Activated CD4-positive, alpha-beta T cell treated with anti-CD3 and anti-CD28 coated beads, Interleukin-2, amount 50 U/mL, for 48 hours (primary cell): ENCODE data around the gene EVL.

Experiments
- DNase-seq, 2 experiments: peaks; one replicate each; pipeline ENCODE4 v3.0.0-alpha.2; 2020

Gene EVL

DNA sequence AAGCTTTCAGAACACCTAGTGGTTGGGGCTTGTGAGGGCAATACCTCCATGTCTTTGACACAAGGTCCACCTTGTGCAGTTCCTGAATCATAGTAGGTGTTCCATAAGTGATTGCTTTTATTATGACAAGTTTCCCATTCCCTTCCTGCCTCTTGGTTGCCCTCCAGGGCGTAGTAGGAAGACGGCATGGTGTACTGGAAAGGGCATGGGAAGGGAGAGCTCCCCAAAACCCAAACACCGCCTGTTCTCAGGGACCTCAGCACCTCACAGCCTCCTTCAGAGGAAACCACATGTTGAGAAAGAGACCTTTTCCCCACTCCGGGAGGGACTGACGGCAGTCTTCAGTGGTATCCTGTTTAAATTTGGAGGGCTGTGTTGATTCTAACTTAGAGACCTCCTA is 21.1 kb downstream of the EVL start:
- peak; percentile 1 to 5 for DNase-seq

- peak; percentile 1 to 11 for DNase-seq
Observed at GRCh38 chr14:100088226-100088625, 23.0 kb downstream of the EVL start.

DNA sequence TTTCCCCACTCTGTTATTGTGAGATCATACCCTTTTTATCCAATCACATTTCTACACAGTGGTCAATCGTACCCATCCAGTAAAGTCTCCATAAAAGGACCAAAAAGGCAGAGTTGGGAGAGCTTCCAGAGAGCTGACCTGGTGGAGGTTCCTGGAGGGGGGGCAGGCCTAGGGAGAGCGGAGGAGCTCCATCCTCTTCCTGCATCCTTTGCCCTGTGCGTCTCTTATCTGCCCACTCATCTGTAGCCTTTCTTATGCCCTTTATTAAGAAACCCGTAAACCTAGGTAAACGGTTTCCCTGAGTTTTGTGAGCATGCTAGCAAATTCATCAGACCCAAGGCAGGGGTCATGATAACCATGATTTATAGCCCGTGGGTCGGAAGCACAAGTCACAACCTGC is 26.2 kb downstream of the EVL start:
- DNase-seq, result peak in 1 of 2 experiments; percentile 3

DNA sequence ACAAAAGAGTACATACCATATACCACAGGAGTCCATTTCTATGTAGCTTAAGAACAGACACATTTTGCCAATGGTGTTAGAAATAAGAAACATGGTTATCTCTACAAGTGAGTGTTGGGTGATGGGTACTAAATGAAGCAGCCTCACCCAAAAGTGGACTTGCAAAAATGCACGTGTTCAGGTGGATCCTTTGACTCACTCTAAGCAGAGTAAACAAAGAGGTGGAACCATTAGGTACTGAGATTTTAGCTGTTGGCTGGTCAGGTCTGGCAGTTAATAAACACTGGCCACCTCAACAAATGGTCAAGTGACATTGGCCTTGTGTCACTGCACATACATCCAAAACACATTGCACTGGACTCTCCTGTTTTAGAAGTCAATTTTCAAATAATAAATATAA is 27.6 kb downstream of the EVL start:
- no peak for DNase-seq

DNA sequence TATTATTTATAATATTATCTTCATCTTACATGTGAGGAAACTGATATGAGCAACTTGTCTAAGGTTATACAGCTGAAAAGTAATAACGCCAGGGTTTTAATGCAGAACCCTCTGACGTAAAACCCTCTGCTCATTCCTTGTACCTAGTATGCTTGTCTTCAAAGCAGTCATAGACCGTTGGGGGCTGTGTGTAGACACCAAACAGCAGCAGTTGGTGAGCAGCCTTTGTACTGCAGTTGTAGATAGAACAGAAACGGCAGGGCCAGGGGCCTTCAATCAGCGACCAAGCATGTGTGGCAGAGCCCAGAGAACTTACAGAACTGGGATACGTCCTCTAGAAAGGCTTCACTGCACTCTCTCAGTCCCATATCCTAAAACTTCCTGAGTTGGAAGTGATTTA is 28.1 kb downstream of the EVL start:
- DNase-seq, result no peak

- DNase-seq, result no peak
Observed at GRCh38 chr14:100096656-100097055, 31.4 kb downstream of the EVL start.

DNA sequence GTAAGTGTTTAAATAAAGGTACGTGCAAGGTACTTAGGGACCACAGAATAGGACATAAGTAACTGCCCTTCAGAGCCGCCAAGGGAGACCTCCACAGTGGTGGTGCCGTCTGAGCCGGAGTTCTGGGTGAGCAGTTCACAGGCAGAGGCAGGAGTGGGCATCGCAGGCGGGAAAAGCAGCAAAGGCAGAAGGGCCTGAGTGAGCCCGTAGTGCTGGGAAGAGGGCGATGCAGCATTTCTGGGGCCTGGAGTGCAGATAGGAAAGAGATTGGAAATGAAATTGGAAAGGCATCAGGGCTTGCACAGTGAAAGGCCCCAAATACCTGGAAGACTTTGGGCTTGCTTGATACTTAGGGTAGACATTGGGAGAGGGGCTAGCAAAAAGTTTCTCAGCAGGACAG is 32.9 kb downstream of the EVL start:
- no peak for DNase-seq

DNA sequence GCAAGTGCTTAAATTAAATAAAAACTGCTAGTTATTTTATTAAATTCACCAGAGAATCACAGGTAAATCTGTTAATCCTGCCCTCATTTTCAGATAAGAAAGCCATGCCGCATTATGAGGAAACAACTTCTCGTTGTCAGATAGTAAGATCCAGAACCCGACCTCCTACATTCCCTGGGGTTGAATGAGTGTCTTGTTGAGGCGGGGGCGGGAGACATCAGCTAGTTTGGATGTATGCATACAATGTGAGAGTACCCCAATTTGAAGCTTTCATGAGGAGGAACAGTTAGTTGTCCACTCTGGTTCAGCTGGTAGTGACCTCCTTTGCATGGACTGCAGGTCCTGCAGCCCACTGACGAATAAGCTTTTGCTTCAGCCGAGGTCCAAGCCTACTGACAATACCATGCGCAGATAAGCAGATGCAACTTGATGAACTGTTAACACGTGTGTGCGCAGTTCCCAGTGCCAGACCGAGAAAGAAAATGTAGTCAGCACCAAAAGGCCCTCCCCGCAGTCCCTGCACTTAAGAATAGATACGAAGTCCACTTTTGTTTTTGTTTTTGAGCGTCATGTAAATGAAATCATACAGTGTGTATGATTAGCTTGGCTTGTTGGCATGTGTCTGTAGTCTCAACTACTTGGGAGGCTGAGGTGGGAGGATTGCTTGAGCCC is 34.9 kb downstream of the EVL start:
- DNase-seq, result no peak

DNA sequence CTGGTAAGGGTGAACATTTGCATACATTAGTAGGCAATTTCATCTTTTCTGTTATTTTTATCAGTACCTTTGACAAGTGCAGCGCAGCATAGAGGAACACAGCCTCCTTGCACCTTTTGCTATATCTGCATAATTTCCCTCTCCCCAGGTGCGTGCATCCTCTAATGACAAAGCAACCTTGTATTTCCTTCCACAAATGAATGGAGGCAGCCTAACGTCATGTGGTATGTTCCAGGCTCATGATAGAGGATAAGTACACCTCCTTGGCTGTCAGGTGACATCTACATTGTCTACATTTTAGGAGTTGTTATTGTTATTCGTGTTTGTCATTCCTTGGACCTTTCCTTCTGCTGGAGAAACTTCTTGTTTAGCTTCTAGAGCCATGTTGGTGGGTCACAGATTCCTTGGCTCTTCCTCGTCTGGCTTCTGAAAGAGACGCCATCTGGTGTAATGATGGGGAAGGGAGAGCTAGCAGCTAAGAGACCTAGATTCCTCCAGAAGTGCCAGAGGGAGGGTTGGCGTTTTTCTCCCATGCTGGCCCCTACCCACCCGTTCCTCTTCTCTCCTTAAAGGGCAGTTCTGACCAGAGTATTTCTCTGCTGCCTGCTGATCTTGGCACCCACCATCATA is 37.0 kb downstream of the EVL start:
- DNase-seq, result no peak

GRCh38 chr14:100103250-100104005 is 38.2 kb downstream of the EVL start:
- peak; percentile 44 to 45 for DNase-seq

GRCh38 chr14:100104006-100104352 is 38.8 kb downstream of the EVL start:
- no peak for DNase-seq

GRCh38 chr14:100104523-100105300 is 39.5 kb downstream of the EVL start:
- no peak for DNase-seq

GRCh38 chr14:100105357-100106169 is 40.3 kb downstream of the EVL start:
- no peak for DNase-seq

GRCh38 chr14:100106250-100107112 is 41.3 kb downstream of the EVL start:
- DNase-seq, result peak; percentile 54 to 69

- peak in 1 of 2 experiments; percentile 40 for DNase-seq
Observed at GRCh38 chr14:100107236-100107635, 42.0 kb downstream of the EVL start.

DNA sequence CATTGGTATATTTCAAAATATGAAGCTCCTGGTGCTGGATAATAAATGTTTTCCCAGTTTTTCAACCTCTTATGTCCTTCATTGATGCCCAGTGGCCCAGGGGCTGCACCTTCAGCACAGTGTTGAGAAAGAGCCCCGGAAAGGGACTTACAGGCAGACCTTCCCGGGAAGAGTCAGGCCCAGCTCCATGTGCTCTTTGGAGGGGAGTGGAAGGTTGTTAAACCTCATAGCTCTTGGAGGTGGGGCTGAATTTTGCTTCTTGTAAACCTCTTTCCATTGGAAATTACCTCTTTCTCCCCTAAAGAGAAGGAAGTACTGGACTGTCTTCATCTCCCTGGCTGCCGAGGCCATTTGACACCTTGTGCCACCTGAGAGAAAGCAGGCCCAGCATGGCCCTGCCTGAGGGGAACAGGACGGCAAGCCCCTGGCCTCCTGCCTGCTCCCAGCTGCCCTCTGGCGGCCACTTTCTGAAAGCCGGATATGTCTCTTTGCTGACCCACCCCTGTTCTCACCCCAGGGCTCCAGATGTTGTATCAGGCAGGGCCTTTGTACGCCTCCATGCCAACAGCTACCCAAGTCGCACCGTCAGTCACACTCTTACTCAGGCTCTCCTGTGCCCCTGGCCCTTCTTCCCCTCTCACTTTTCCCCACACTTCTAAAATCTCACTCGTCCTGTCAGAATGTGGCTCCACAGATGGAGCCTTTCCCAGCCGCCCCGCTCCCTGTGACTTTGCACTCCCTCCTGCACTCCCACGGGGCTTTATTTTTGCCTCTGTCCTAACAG is 43.0 kb downstream of the EVL start:
- DNase-seq, result peak; percentile 95 to 96

DNA sequence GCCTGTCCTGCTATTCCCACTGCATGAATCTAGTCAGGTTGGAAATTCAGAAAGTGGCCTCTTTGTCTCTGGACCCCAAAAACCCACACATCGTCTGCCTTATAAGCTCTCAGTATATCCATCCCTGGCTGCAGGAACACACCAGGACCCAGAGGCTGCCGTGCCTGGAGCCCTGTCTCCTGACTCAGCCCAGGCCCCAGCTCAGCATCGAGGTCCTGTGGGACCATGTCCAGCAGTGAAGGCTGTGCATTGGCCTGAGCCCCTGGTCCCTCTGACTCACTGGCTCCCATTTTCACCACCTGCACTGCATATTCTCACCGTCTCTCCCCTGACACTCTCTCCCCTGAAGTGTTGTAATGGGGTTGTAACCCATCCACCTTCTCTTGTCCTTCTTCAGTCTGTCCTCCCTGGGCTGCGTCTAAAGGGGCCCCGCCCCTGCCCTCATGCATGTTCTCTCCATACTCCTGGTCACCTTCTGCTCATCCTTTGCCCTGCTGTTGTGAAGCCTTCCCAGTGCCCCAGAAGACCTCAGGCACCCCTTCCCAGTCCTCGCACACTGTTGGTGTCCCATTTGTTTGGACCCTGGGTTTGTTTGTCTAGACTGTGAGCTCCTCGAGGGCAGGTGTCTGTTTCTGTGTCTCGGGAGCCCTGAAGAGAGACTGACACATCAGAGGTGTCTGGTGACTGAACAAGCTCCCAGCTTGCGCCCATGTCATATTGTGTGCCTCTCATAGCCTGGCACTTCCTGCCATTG is 43.8 kb downstream of the EVL start:
- no peak for DNase-seq

- no peak for DNase-seq
Observed at GRCh38 chr14:100109594-100109955, 44.4 kb downstream of the EVL start.

GRCh38 chr14:100110816-100111215 is 45.6 kb downstream of the EVL start:
- DNase-seq, result no peak
